H1 (cell line): Measurements from ENCODE around the gene ATP9B. TPM values are rescaled to one million over a fixed set of nuclear protein-coding genes. Genes with fewer than 3 reads are reported as not detected.

Experiments used
- CTCF ChIA-PET: fragments of 300-600 bp; sonication (Branson Sonifier 250); formaldehyde crosslinking; loops from one replicate; lab custom pipeline; 2021; ENCODE audit not compliant: partially characterized antibody; lab: Charles Lee
- POLR2A ChIA-PET: fragments of 300-600 bp; sonication (Branson Sonifier 250); formaldehyde crosslinking; loops from one replicate; lab custom pipeline; 2021; ENCODE audit warnings: inconsistent platforms; ENCODE audit not compliant: partially characterized antibody; lab: Charles Lee
- DNase-seq, 2 experiments: peaks; one replicate each; pipeline versions ENCODE4 v3.0.0 to v3.0.0-alpha.2; 2010 to 2022; ENCODE audit warnings: low spot score in 2 of 2, low read depth in 1 of 2, mixed read lengths in 1 of 2
- FAIRE-seq: peaks from 2 replicates; lab custom pipeline; 2011; peaks lifted over from hg19 to GRCh38; lab: Jason Lieb, UNC
- H2AFZ ChIP-seq: 2 replicates; pipeline ENCODE4 v1.8.1; 2012; ENCODE audit warnings: low read length, inconsistent platforms
- H2AK5ac ChIP-seq: 2 replicates; pipeline ENCODE4 v1.6.1; 2013; ENCODE audit warnings: low read depth, low read length
- H2BK120ac ChIP-seq: replicated peaks from 2 replicates; pipeline ENCODE3; 2013; ENCODE audit warnings: low read depth, low read length, inconsistent platforms
- H2BK12ac ChIP-seq: 2 replicates; pipeline ENCODE4 v1.6.1; 2013; ENCODE audit warnings: low read depth, low read length
- H2BK15ac ChIP-seq: 2 replicates; pipeline ENCODE4 v1.6.1; 2013; ENCODE audit warnings: low read length
- H2BK20ac ChIP-seq: 2 replicates; pipeline ENCODE4 v1.6.1; 2013; ENCODE audit warnings: low read length
- H2BK5ac ChIP-seq: 2 replicates; pipeline ENCODE4 v1.6.1; 2013; ENCODE audit warnings: low read depth, low read length
- H3K14ac ChIP-seq: 2 replicates; pipeline ENCODE4 v1.6.1; 2013; ENCODE audit warnings: inconsistent platforms; ENCODE audit not compliant: insufficient read length
- H3K18ac ChIP-seq: 2 replicates; pipeline ENCODE4 v1.6.1; 2013; ENCODE audit warnings: low read length; ENCODE audit errors: extremely low read depth
- H3K23ac ChIP-seq: 2 replicates; pipeline ENCODE4 v1.6.1; 2013; ENCODE audit warnings: inconsistent platforms; ENCODE audit not compliant: insufficient read length
- H3K23me2 ChIP-seq: 2 replicates; pipeline ENCODE4 v1.6.1; 2013; ENCODE audit warnings: low read depth, low read length
- H3K27ac ChIP-seq: 2 replicates; pipeline ENCODE4 v1.6.1; 2011; ENCODE audit warnings: low read depth, low read length, inconsistent platforms
- H3K27me3 ChIP-seq, 4 experiments: replicated peaks in 1 of 4; 1 replicate in 1 of 4; 2 replicates in 3 of 4; pipeline versions ENCODE4 v1.6.1 to v1.8.1; 2011 to 2013; ENCODE audit warnings: low read length in 3 of 4, mild to moderate bottlenecking in 3 of 4, inconsistent platforms in 2 of 4, mixed read lengths in 2 of 4, moderate library complexity in 1 of 4; ENCODE audit not compliant: control insufficient read depth in 3 of 4, insufficient read depth in 3 of 4; ENCODE audit errors: extremely low read depth in 1 of 4
- H3K36me3 ChIP-seq, 4 experiments: 2 replicates each; pipeline versions ENCODE4 v1.6.1 to v1.8.1; 2011 to 2013; ENCODE audit warnings: mild to moderate bottlenecking in 4 of 4, low read length in 3 of 4, moderate library complexity in 2 of 4, control low read depth in 1 of 4, inconsistent platforms in 1 of 4; ENCODE audit not compliant: insufficient read depth in 4 of 4, control insufficient read depth in 2 of 4
- H3K4ac ChIP-seq: replicated peaks from 2 replicates; pipeline ENCODE3; 2013; ENCODE audit warnings: low read length, low read depth, mixed read lengths, inconsistent platforms; ENCODE audit not compliant: insufficient read length
- H3K4me1 ChIP-seq, 4 experiments: replicated peaks in 1 of 4; 1 replicate in 1 of 4; 2 replicates in 3 of 4; pipeline versions ENCODE4 v1.6.1 to v1.8.1; 2011 to 2013; ENCODE audit warnings: low read length in 3 of 4, inconsistent platforms in 2 of 4, mixed read lengths in 1 of 4; ENCODE audit not compliant: insufficient read depth in 4 of 4, control insufficient read depth in 3 of 4
- H3K4me2 ChIP-seq, 2 experiments: 2 replicates each; pipeline versions ENCODE4 v1.6.1 to v1.8.1; 2011 to 2013; ENCODE audit warnings: low read depth in 2 of 2, low read length in 2 of 2, control low read depth in 1 of 2, inconsistent platforms in 1 of 2, mild to moderate bottlenecking in 1 of 2; ENCODE audit not compliant: insufficient read depth in 1 of 2
- H3K4me3 ChIP-seq, 4 experiments: fragments of 200-600, 300-600 bp in 1 of 4; sonication (generic), shearing (Covaris generic), sonication (Bioruptor Twin) in 1 of 4; 2 replicates each; pipeline versions ENCODE4 v1.5.1 to v1.8.1; 2011 to 2016; ENCODE audit warnings: low read length in 4 of 4, low read depth in 3 of 4, control low read depth in 2 of 4, inconsistent platforms in 2 of 4, mild to moderate bottlenecking in 2 of 4, mixed read lengths in 1 of 4, moderate library complexity in 1 of 4; ENCODE audit not compliant: insufficient read depth in 2 of 4; ENCODE audit errors: extremely low read depth in 1 of 4
- H3K56ac ChIP-seq: replicated peaks from 2 replicates; pipeline ENCODE3; 2013; ENCODE audit warnings: low read depth, mild to moderate bottlenecking, mixed read lengths, low read length, inconsistent platforms; ENCODE audit not compliant: insufficient read length
- H3K79me1 ChIP-seq: 2 replicates; pipeline ENCODE4 v1.6.1; 2013; ENCODE audit warnings: low read depth, low read length, control low read depth
- H3K79me2 ChIP-seq, 2 experiments: 2 replicates each; pipeline versions ENCODE4 v1.6.1 to v1.8.1; 2012 to 2013; ENCODE audit warnings: low read length in 2 of 2, mild to moderate bottlenecking in 2 of 2, inconsistent platforms in 1 of 2; ENCODE audit not compliant: insufficient read depth in 2 of 2, control insufficient read depth in 1 of 2
- H3K9ac ChIP-seq, 4 experiments: replicated peaks in 1 of 4; 1 replicate in 1 of 4; 2 replicates in 3 of 4; pipeline versions ENCODE4 v1.6.1 to v1.8.1; 2011 to 2013; ENCODE audit warnings: low read depth in 3 of 4, low read length in 3 of 4, control low read depth in 2 of 4, mild to moderate bottlenecking in 2 of 4, moderate library complexity in 2 of 4, inconsistent platforms in 1 of 4; ENCODE audit errors: extremely low read depth in 1 of 4
- H3K9me3 ChIP-seq, 2 experiments: 2 replicates each; pipeline versions ENCODE4 v1.6.1 to v1.8.1; 2012 to 2013; ENCODE audit warnings: mild to moderate bottlenecking in 2 of 2, moderate library complexity in 2 of 2, control low read depth in 1 of 2, inconsistent platforms in 1 of 2, low read depth in 1 of 2, low read length in 1 of 2, mixed read lengths in 1 of 2; ENCODE audit not compliant: insufficient read depth in 2 of 2
- H4K20me1 ChIP-seq, 2 experiments: replicated peaks in 1 of 2; 2 replicates each; pipeline versions ENCODE3 to v1.8.1; 2011 to 2013; ENCODE audit warnings: inconsistent platforms in 2 of 2, low read length in 2 of 2, mild to moderate bottlenecking in 1 of 2; ENCODE audit not compliant: insufficient read depth in 2 of 2, control insufficient read depth in 1 of 2
- H4K5ac ChIP-seq: 2 replicates; pipeline ENCODE4 v1.6.1; 2013; ENCODE audit warnings: low read length, low read depth, mixed read lengths, inconsistent platforms; ENCODE audit not compliant: insufficient read length
- H4K8ac ChIP-seq: 2 replicates; pipeline ENCODE4 v1.8.0; 2013; ENCODE audit warnings: mild to moderate bottlenecking, moderate library complexity, low read length, inconsistent platforms; ENCODE audit not compliant: insufficient read depth; ENCODE audit errors: extremely low read depth
- H4K91ac ChIP-seq: replicated peaks from 2 replicates; pipeline ENCODE3; 2013; ENCODE audit warnings: low read length, mixed read lengths, inconsistent platforms; ENCODE audit not compliant: insufficient read length
- SP1 ChIP-seq: IDR thresholded peaks from 2 replicates; pipeline ENCODE4 v1.6.1; 2011; ENCODE audit warnings: low read depth, low read length
- WGBS, 2 experiments: shearing (Covaris generic) in 1 of 2; methylation state at CpG; one replicate each; pipeline versions ENCODE4 v1.1.6 to v1.1.7; 2013 to 2015; ENCODE audit warnings: low lambda C conversion rate in 2 of 2, mixed read lengths in 2 of 2, inconsistent platforms in 1 of 2, low coverage in 1 of 2, missing lambda C conversion rate in 1 of 2; ENCODE audit not compliant: insufficient replicate concordance in 2 of 2, insufficient coverage in 1 of 2, insufficient read length in 1 of 2; ENCODE audit errors: extremely low coverage in 1 of 2, missing lambda C conversion rate in 1 of 2; 5-methylcytosine and 5-hydroxymethylcytosine counted together
- polyA plus RNA-seq, 7 experiments: library from polyadenylated mRNA; depleted of rRNA in 3 of 7; stranded (reverse) in 5 of 7; unstranded in 2 of 7; fragments of >200 nt in 5 of 7; fragments of 200-250 nt in 2 of 7; gene quantifications; 1 replicate in 5 of 7; 2 replicates in 1 of 7; 4 replicates in 1 of 7; pipeline versions ENCODE4 v1.2.1 to v1.2.3, GENCODE V29; 2011 to 2013; ENCODE audit warnings: missing spikeins in 2 of 7, mixed read lengths in 2 of 7
- total RNA-seq: library from RNA; stranded (reverse); fragmentation: NEBNext Ultra II Directional; extraction: Animal tissue kit (Norgen Biotek cat#: 25700); gene quantifications from 2 replicates; pipeline ENCODE4 v1.2.1, GENCODE V29; 2021

Gene ATP9B
- total and polyA plus RNA-seq, 2 of the 8 experiments (the other 6 are each of a cell fraction or from before 2014, with no cell fraction given) = 15.1 to 21.7 TPM

GRCh38 chr18:79058007-79058406, 11.2 kb upstream of the ATP9B start:
- Histone ChIP-seq H2BK5ac (no peak overlapping the region), H2BK20ac (no peak overlapping the region), H3K9me3 (0 out of 4 replicates have a peak, but pooled peaks cover 0 to 5% of the 10 kb centered on the region in 2 experiments), H3K4ac (no peak overlapping the region), H3K56ac (no peak overlapping the region), H4K8ac (no peak overlapping the region), H2BK15ac (no peak overlapping the region), H3K36me3 (no peaks in the 10 kb centered on the region), H3K4me2 (no peak overlapping the region), H3K23me2 (no peaks in the 10 kb centered on the region), H3K27ac (no peak overlapping the region), H2AK5ac (no peak overlapping the region), H3K4me3 (no peak overlapping the region), H2BK120ac (no peak overlapping the region), H3K9ac (no peak overlapping the region), H2BK12ac (no peak overlapping the region), H3K79me1 (no peaks in the 10 kb centered on the region), H2AFZ (no peak overlapping the region), H3K14ac (no peak overlapping the region), H3K4me1 (no peaks in the 10 kb centered on the region), H3K27me3 (no peaks in the 10 kb centered on the region), H3K18ac (no peak overlapping the region), H3K23ac (no peak overlapping the region), H4K20me1 (no peaks in the 10 kb centered on the region), H3K79me2 (no peaks in the 10 kb centered on the region), H4K91ac (no peak overlapping the region), H4K5ac (no peak overlapping the region)
- ChIA-PET CTCF (interaction anchor here (0.6 to 1.0 kb wide), 3 partner anchors 9 to 133 kb away, joined by 3 to 4 read pairs (median 3); no protein-coding TSS in a partner anchor), POLR2A (no interaction called here)
- no peak for DNase-seq
- no peak for TF ChIP-seq SP1
- no peak for FAIRE-seq
- 68% methylated on average over 2 of the region's 2 CpGs; no CpG with 5 or more reads in 1 of the 2 experiments for WGBS, 2 experiments
